GM18858 (cell line): ENCODE measurements around the gene CACNA1C.

Experiments
- ATAC-seq: cut with Tn5 transposase; IDR thresholded peaks from one replicate; pipeline ENCODE4 v1.9.1; 2021; ENCODE audit not compliant: unreplicated experiment

The CACNA1C gene

DNA sequence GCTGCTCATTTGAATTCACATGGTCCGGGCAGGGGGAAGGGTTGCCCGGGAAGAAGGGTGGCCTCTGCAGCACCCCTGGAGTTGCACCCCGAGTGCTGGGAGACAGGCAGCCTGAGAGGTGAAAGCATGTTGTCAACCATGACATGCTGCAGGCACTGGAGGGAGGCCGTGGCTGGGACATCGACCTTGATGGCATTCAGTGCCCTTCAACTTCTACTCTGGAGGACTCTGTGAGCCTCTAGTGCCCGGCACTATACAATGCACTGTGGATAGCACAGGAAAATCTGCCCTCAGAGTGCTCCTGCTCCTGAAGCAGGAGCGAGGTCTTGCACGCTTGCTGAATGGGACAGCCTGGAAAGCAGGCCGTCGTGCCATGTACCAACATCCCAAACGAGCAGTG lies 382.7 kb downstream of the CACNA1C start:
- no peak for ATAC-seq

- ATAC-seq = no peak
Observed at GRCh38 chr12:2439332-2440100, 386.7 kb downstream of the CACNA1C start.

DNA sequence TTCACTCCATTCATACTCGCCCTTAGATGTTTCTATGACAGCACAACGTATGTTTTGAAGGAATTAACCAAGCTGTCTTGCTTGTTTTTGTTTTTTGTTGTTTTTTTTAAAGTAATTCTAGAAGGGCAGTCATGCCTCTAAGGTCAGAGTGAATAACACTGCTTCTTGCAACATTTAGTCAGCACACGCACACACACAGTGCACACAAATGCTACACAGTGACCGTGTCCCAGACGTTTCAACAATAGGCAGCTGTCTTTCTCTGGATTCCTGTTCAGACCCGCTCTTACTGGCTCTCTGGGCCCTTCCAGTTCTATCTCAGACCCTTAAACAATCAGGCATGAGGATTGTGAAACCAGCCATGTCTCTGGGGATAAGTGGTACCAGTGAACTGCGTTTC lies 391.0 kb downstream of the CACNA1C start:
- ATAC-seq = no peak

DNA sequence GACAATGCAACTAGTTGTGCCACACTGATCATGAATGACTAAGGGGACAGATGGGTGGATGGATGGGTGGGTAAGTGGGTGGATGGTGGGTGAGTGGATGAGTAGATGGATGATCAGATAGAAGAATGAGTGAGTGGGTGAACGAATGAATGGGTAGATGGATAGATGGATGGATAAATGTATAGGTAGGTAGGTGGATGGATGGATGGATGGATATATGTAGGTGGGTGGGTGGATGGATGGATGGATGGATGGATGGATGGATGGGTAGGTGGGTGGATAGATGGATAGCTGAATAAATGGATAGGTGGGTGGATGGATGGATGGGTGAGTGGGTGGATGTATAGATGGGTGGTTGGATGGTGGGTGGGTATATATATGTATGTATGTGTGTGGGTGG lies 393.2 kb downstream of the CACNA1C start:
- ATAC-seq = no peak

DNA sequence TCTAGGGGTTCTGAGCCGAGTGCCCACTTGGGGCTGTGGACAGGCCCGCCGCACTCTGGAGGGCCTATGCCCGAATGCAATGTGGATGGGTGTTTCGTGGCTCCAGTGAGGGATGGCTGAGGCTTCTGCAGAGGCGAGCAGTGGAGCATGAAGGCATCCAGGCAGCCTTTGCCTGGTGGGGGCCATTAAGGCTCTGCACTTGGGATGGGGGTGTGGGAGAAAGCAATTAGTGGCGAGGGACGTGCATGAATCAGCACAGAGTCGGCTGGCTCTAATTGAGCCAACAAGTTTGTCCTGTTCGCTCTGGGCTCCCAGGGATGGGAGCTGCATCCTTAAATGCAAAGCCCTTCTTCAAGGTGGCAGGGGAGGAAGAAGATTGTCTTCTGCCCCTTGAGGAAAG lies 395.1 kb downstream of the CACNA1C start:
- no peak for ATAC-seq

DNA sequence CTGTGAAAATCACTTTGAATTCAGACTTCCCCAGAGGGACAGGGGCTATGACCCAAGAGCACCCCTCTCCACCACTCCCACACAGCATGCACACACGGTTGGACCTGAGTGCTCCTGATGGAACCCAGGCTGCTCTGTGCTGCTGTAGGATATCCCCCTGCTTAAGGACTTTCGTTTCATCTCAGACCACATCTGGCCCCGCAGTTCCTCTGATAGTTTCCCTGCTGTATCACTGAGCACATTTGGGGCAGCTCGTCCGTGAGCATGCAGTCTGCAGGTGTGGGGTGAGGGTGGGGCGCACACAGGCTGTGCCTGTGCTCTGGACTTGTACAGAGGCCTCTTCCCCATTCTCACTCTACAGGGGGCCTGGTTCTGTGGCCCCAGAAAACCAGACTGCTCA lies 396.8 kb downstream of the CACNA1C start:
- ATAC-seq = no peak

GRCh38 chr12:2450553-2450952 lies 397.8 kb downstream of the CACNA1C start:
- no peak for ATAC-seq

DNA sequence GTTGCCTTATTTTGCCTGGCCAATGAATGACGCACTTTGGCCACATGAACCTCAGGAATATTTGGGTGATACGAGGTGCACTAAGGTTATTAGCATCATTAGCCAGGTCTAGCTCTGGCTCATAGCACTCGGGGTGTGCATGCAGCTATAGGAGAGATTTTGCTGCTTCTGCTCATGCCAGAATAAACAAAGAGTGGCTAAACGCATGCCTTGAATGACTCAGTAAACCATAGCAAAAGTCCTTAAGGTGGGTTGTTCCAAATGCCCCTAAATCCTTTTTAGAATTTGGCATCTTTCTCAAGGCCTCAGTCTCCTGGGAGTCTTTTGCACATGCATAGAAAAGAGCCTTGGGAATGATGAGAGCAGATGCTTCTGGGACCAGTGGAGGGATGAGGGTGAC lies 398.2 kb downstream of the CACNA1C start:
- ATAC-seq = no peak

- ATAC-seq = no peak
Observed at GRCh38 chr12:2451497-2451896, 398.7 kb downstream of the CACNA1C start.

DNA sequence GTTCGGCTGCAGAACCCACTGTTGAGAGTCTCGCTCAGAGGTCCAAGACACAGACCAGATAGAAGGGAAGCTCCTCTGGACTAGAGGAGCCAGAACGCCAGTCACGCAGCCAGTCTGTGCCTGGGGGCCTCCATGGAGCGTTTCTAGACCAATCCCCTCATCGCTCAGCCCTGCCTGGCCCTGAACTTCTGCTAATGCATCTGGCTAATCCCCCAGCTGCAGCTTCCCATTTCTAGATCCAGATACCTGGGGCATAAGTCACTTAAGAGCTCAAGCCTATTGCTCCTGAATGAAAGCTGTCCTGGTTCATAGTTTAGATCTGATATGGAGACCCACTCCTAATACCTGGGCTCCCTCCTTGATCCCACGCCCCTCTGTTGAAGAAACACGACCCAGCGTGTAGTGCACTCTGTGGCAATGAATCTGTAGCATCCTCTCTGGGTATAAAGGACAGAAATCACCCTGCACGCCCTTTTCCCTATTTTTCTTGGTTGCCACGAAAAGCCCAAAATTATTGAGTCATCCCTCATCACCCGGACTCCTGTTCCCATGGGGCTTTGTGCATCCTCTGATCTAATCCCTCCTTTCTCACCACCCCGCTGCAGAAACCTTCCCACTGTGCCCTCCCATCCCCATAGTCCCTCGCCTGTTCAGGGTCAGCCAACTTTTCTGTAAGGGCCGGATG lies 400.4 kb downstream of the CACNA1C start:
- ATAC-seq = no peak

- ATAC-seq = no peak
Observed at GRCh38 chr12:2453761-2454090, 400.9 kb downstream of the CACNA1C start.

DNA sequence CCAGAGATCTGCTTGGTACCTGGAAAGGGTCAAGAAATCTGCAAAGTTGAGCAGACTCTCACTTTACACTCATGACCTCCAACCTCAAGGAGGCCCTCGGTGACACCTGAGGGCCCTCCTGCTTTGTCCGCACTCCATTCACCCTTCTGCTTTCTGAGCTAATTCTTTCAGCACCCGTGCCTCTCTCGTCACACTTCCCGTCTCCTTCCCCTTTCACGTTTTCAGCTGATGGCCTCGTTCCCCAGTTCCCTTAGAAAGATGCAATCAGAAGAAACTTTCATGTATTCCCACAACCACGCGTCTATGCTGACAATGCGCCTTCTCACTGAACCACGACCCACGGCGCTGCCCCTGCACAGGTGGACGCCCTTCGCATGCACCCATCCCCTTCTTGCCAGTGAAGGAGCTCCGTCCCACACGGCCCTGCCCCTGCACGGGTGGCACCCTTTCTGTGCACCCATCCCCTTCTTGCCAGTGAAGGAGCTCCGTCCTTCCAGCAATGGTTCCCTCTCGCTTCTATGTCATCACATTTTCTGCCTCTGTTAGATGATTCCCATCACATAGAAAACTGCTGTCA lies 401.9 kb downstream of the CACNA1C start:
- ATAC-seq = no peak

- ATAC-seq = no peak
Observed at GRCh38 chr12:2455410-2455809, 402.6 kb downstream of the CACNA1C start.

DNA sequence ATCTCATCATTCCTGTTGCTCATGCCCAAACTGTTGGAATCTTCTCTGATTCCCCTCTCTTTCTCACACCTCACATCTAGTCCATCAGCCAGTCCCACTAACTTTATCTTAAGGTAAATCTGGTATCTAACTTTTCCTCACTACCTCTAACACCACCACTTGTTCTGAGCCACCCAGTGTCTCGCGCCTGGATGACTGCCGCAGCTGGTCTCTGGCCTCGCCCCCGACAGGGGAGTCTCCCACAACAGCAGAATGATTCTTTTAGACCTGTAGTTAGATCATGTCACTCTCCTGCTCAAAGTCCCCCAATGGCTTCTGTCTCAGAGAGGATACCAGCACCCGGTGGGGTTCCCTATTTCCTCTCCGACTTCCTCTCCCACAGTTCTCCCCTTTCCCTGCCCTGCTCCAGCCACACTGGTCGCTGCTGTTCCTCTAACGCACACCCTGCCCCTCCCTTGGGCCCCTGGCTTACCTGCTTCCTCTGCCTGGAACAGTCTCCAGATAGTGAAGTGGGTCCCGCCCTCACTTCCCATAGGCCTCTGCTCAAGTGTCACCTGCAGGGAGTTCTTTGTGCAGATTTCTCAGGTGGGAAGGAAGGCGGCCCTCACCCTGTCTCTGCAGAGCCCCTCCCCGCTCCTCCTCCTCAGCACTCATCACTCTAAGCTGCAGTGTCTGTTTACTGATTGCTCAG lies 403.5 kb downstream of the CACNA1C start:
- no peak for ATAC-seq

DNA sequence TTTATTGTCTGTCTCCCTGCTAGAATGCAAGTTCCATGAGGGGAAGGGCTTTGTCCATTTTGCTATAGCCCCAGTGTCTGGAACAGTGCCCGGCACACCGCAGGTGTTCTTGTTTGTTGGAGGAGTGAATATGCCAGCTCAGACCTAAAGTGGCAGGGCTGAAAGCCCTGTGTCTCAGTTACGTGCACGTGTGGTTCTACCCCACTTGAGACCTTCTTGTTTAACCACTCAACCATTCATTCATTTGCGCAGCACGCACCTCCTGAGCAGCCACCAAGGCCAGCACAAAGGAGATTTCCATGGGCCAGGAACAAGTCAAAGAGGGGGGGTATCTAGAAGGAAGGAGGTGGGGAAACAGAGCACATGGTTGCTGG lies 404.0 kb downstream of the CACNA1C start:
- no peak for ATAC-seq

GRCh38 chr12:2457215-2457932 lies 404.6 kb downstream of the CACNA1C start:
- no peak for ATAC-seq

DNA sequence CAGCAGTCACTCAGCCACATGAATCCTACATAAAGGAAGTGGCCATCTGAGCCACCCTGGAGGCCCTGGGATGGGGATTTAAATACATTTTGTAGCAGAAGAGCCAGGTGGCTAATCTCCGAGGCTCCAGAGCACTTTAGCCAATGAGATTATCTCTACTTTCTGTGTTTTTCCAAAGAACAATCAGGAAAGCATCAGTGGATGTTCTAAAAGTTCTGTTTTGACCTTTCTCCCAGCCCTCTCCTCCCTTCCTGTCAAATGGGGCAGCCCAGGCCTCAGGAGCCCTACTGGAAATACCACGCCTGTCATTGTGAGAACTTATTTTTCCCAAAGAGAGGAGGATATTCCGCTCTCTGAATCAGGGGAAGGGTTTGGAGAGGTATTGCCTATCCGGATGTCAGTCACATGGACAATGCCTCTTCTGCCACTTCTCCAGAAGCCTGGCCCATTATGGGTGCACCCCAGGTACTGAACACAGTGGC lies 405.2 kb downstream of the CACNA1C start:
- no peak for ATAC-seq

- no peak for ATAC-seq
Observed at GRCh38 chr12:2460051-2460670, 407.4 kb downstream of the CACNA1C start.

GRCh38 chr12:2461046-2461445 lies 408.3 kb downstream of the CACNA1C start:
- ATAC-seq = no peak

GRCh38 chr12:2461645-2462044 lies 408.9 kb downstream of the CACNA1C start:
- ATAC-seq = no peak

- ATAC-seq = no peak
Observed at GRCh38 chr12:2462087-2462486, 409.3 kb downstream of the CACNA1C start.
